BJ (cell line): ENCODE measurements around the gene FTO. TPM values are rescaled to one million over a fixed set of nuclear protein-coding genes. Genes with fewer than 3 reads are reported as not detected.

Experiments used
- CTCF ChIA-PET: fragments of 350-600 bp; formaldehyde crosslinking; extraction: SDS; loops from one replicate; lab custom pipeline; 2021; ENCODE audit warnings: antibody characterized with exemption, inconsistent platforms; lab: Yijun Ruan, JAX
- POLR2A ChIA-PET: fragments of 300-600 bp; sonication (Branson Sonifier 250); formaldehyde crosslinking; extraction: SDS; loops from one replicate; lab custom pipeline; 2021; ENCODE audit warnings: antibody characterized with exemption; lab: Charles Lee
- DNase-seq: peaks from one replicate; pipeline ENCODE4 v3.0.0-alpha.2; 2011; ENCODE audit warnings: low read depth
- H3K27me3 ChIP-seq: 2 replicates; pipeline ENCODE4 v1.6.0; 2011; ENCODE audit warnings: low read length; ENCODE audit not compliant: control insufficient read depth, insufficient read depth
- H3K36me3 ChIP-seq: 2 replicates; pipeline ENCODE4 v1.5.1; 2011; ENCODE audit warnings: low read length; ENCODE audit not compliant: control insufficient read depth, insufficient read depth
- H3K4me3 ChIP-seq: 2 replicates; pipeline ENCODE4 v1.5.1; 2011; ENCODE audit warnings: low read depth, mild to moderate bottlenecking, control low read depth, low read length
- polyA plus RNA-seq: library from polyadenylated mRNA; depleted of rRNA; stranded (reverse); fragments of >200 nt; gene quantifications from 2 replicates; pipeline ENCODE4 v1.2.3, GENCODE V29; 2011
- TF ChIP-seq, protein P1 (sequence below): IDR thresholded peaks from 2 replicates; pipeline ENCODE4 v1.5.1; 2011; ENCODE audit warnings: low read depth, mild to moderate bottlenecking, control low read depth, inconsistent platforms, low read length, moderate library complexity; ENCODE audit not compliant: insufficient read depth

FTO gene
- polyA plus RNA-seq, 1 experiment, result 86.3 TPM

DNA sequence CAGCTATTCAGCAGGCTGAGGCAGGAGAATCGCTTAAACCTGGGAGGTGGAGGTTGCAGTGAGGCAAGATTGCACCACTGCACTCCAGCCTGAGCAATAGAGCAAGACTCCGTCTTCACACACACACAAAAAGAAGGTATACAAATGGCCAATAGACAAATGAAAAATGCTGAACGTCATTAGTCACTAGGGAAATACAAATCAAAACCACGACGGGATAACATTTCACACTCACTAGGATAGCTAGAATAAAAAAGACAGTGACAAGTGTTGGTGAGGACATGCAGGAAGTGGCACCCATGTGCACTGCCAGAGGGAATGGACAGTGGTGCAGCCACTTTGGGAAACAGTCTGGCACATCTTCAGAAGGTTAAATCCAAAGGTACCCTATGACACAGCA, 172.9 kb downstream of the FTO start:
- ChIA-PET POLR2A (no interaction called here), CTCF (no interaction called here)
- Histone ChIP-seq H3K36me3 (peaks cover 4% of the 10 kb centered on the region), H3K4me3 (no peak overlapping the region), H3K27me3 (no peaks in the 10 kb centered on the region)
- no peak for DNase-seq
- TF ChIP-seq, protein P1, sequence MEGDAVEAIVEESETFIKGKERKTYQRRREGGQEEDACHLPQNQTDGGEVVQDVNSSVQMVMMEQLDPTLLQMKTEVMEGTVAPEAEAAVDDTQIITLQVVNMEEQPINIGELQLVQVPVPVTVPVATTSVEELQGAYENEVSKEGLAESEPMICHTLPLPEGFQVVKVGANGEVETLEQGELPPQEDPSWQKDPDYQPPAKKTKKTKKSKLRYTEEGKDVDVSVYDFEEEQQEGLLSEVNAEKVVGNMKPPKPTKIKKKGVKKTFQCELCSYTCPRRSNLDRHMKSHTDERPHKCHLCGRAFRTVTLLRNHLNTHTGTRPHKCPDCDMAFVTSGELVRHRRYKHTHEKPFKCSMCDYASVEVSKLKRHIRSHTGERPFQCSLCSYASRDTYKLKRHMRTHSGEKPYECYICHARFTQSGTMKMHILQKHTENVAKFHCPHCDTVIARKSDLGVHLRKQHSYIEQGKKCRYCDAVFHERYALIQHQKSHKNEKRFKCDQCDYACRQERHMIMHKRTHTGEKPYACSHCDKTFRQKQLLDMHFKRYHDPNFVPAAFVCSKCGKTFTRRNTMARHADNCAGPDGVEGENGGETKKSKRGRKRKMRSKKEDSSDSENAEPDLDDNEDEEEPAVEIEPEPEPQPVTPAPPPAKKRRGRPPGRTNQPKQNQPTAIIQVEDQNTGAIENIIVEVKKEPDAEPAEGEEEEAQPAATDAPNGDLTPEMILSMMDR, result no peak

DNA sequence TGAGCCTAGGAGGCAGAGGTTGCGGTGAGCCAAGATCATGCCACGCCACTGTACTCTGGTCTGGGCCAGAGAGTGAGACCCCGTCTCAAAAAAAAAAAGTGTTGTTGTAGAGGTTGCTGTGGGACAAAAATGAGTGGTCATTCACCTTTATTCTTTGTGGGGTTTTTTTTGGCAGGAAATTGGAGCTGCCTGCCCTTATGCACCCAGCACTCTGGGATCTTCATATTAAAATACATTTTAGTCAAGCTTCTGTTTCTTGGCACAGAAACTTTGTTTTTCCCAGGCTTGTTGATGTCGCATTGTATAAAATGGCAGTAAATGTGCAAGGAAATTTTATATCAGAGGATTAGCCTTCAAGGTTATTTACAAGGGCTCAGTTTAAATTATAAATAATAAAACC, 174.3 kb downstream of the FTO start:
- no peak for DNase-seq
- Histone ChIP-seq H3K27me3 (no peaks in the 10 kb centered on the region), H3K36me3 (peaks cover 4% of the 10 kb centered on the region), H3K4me3 (no peak overlapping the region)
- ChIA-PET POLR2A (no interaction called here), CTCF (interaction anchor here (0.7 kb wide), 1 partner anchor 465 kb away, joined by 5 read pairs; no protein-coding TSS in a partner anchor)
- TF ChIP-seq, protein P1, result no peak

- TF ChIP-seq, protein P1, result no peak
- DNase-seq, result no peak
- ChIA-PET CTCF (interaction anchor here (1.2 to 2.5 kb wide), 2 partner anchors 10 to 41 kb away, joined by 3 to 9 read pairs; no protein-coding TSS in a partner anchor), POLR2A (no interaction called here)
- H3K4me3 ChIP-seq, result no peak overlapping the region
- peaks cover 2% of the 10 kb centered on the region; the same call in 1 of the 2 replicates for H3K36me3 ChIP-seq
- no peaks in the 10 kb centered on the region for H3K27me3 ChIP-seq
These were observed 177.4 kb downstream of the FTO start for GRCh38 chr16:53881371-53881770.

GRCh38 chr16:53882310-53882709, 178.4 kb downstream of the FTO start:
- Histone ChIP-seq H3K36me3 (peaks cover 2% of the 10 kb centered on the region; the same call in 1 of the 2 replicates), H3K4me3 (no peak overlapping the region), H3K27me3 (no peaks in the 10 kb centered on the region)
- DNase-seq, result no peak
- POLR2A ChIA-PET, result no interaction called here
- CTCF ChIA-PET, result no interaction called here
- TF ChIP-seq, protein P1, result no peak

DNA sequence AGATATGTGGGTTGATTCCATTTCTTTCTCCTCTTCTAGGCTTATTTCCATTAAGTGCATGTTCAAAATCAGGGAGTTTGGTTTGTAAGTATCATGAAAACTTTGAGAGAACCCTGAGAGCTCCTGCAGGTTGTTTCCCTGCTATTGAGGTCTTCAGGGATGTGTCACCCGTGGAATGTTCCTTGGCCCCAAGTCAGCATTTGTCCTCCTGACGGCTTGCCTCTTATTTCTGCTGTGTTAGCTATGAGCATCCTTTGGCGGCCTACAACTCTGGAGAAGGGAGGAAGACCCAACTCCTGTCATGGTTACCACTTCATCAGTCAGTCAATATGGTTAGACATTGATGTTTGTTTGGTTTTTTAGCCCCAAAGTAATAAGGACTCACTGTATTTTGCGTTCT, 180.8 kb downstream of the FTO start:
- Histone ChIP-seq H3K4me3 (no peak overlapping the region), H3K36me3 (peaks cover 5% of the 10 kb centered on the region; the same call in 1 of the 2 replicates), H3K27me3 (no peaks in the 10 kb centered on the region)
- POLR2A ChIA-PET, result no interaction called here
- CTCF ChIA-PET, result interaction anchor here (1.1 kb wide), 1 partner anchor 11 kb away, joined by 3 read pairs; no protein-coding TSS in a partner anchor
- no peak for DNase-seq
- TF ChIP-seq, protein P1, result no peak
